Vagina (tissue), 2 donors: ENCODE measurements around the gene GART.

Experiments used
- CTCF ChIP-seq, 3 experiments: fragments of 450-650 bp in 2 of 3; fragments of 200-600 bp in 1 of 3; sonication (generic) in 1 of 3; IDR thresholded peaks; one replicate each; pipeline ENCODE4 v1.5.1; 2017 to 2019; ENCODE audit warnings: antibody characterized with exemption in 3 of 3, mild to moderate bottlenecking in 2 of 3, moderate library complexity in 2 of 3
- POLR2A ChIP-seq, 2 donors: fragments of 450-650 bp; IDR thresholded peaks; one replicate each; pipeline ENCODE4 v1.6.1; 2017; ENCODE audit warnings: antibody characterized with exemption in 2 of 2, mild to moderate bottlenecking in 2 of 2, moderate library complexity in 2 of 2

- no peak for TF ChIP-seq CTCF (IDR thresholded peaks at IDR 0.05)
- TF ChIP-seq POLR2A (IDR thresholded peaks at IDR 0.05) = no peak
These were observed 19.5 kb downstream of the GART start for GRCh38 chr21:33522297-33522952.
